Measurements from ENCODE around the gene BRSK1. TPM values are rescaled to one million over a fixed set of nuclear protein-coding genes. Genes with fewer than 3 reads are reported as not detected.

The BRSK1 gene
- 1 to 10 TPM; 6.9 to 9.1 TPM for total RNA-seq

DNA sequence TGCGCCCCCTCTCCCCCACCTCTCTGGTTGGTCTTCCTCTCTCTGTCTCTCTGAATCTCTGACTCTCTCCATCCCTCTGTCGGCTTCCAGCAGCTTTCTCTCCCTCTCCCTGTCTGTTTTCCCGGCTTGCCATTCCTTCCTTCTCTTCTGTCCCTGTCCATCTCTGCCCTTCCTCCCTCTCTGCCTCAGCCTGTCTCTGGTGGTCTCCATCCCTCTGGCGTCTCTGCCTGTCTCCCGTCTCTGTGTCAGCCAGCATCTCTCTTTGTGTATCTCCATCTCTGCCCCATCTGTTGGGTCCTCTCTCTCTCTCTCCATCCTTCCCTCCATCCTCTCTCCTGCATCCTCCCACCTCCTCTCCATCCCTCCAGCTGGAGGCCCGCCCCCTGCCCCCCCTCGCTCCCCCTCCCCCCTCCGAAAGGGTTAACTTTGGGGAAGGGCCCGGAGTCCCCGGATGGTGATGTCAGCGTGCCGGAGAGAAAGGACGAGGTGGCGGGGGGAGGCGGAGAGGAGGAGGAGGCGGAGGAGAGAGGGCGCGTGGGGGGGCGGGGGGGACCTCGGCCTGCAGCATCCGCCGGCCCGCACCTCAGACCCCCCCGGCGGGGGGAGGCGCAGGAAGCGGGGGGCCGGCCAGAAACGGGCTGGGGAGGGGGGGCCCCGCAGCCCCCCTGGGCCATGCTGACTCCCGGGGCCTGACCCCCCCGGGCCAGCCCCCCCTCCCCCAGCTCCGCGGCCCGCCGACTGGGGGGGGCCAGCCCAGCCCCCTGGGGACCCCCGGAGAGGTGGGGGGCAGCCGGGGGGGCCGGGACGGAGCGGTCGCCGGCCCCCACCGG is at the start of gene BRSK1:
Gene BRSK1, plus strand, starts transcription at position 450 of the 830 bp plus-strand sequence. CDS start 446 bp downstream, outside the sequence.
- CTCF ChIA-PET = interaction anchor here (0.8 to 2.4 kb wide), 5 partner anchors 8 to 135 kb away, joined by 3 to 12 read pairs (median 3); partner anchors contain the start of gene PPP6R1
- Mint-ChIP-seq H3K27ac (peak within 1 kb of the TSS; percentile 38), H3K4me1 (peaks cover 34% of the 10 kb centered on the region), H3K27me3 (peaks cover 4% of the 10 kb centered on the region), H3K36me3 (no peaks in the 10 kb centered on the region), H3K4me3 (peak within 1 kb of the TSS; percentile 59), H3K9me3 (ENCODE audit: low read depth) (no peaks in the 10 kb centered on the region)
- DNase-seq (peak; percentile 75), ATAC-seq (no peak)

- no peak overlapping the region for H3K27ac Mint-ChIP-seq
- CTCF ChIA-PET = interaction anchor here (1.0 kb wide), 1 partner anchor 20 kb away, joined by 3 read pairs; no protein-coding TSS in a partner anchor
- no peaks in the 10 kb centered on the region for H3K27me3 Mint-ChIP-seq
- H3K9me3 Mint-ChIP-seq (ENCODE audit: low read depth) = no peaks in the 10 kb centered on the region
- no peak overlapping the region for H3K4me3 Mint-ChIP-seq
- DNase-seq (no peak), ATAC-seq (no peak)
- H3K36me3 Mint-ChIP-seq = peaks cover 54% of the 10 kb centered on the region
- H3K4me1 Mint-ChIP-seq = peaks cover 2% of the 10 kb centered on the region
These were observed 45.8 kb upstream of the BRSK1 start for GRCh38 chr19:55238030-55238429.

- ATAC-seq (no peak), DNase-seq (no peak)
- CTCF ChIA-PET = no interaction called here
- Mint-ChIP-seq H3K4me3 (no peak overlapping the region), H3K4me1 (peaks cover 2% of the 10 kb centered on the region), H3K27me3 (no peaks in the 10 kb centered on the region), H3K9me3 (ENCODE audit: low read depth) (no peaks in the 10 kb centered on the region), H3K27ac (no peak overlapping the region), H3K36me3 (peaks cover 57% of the 10 kb centered on the region)
These were observed 44.8 kb upstream of the BRSK1 start for GRCh38 chr19:55239004-55239403.

GRCh38 chr19:55240713-55241020 is 43.1 kb upstream of the BRSK1 start:
- DNase-seq (no peak), ATAC-seq (no peak)
- Mint-ChIP-seq H3K9me3 (ENCODE audit: low read depth) (no peaks in the 10 kb centered on the region), H3K27me3 (no peaks in the 10 kb centered on the region), H3K27ac (no peak overlapping the region), H3K4me3 (no peak overlapping the region), H3K4me1 (peaks cover 5% of the 10 kb centered on the region), H3K36me3 (peaks cover 51% of the 10 kb centered on the region)
- CTCF ChIA-PET = interaction anchor here (0.9 kb wide), 1 partner anchor 15 kb away, joined by 3 read pairs; no protein-coding TSS in a partner anchor

DNA sequence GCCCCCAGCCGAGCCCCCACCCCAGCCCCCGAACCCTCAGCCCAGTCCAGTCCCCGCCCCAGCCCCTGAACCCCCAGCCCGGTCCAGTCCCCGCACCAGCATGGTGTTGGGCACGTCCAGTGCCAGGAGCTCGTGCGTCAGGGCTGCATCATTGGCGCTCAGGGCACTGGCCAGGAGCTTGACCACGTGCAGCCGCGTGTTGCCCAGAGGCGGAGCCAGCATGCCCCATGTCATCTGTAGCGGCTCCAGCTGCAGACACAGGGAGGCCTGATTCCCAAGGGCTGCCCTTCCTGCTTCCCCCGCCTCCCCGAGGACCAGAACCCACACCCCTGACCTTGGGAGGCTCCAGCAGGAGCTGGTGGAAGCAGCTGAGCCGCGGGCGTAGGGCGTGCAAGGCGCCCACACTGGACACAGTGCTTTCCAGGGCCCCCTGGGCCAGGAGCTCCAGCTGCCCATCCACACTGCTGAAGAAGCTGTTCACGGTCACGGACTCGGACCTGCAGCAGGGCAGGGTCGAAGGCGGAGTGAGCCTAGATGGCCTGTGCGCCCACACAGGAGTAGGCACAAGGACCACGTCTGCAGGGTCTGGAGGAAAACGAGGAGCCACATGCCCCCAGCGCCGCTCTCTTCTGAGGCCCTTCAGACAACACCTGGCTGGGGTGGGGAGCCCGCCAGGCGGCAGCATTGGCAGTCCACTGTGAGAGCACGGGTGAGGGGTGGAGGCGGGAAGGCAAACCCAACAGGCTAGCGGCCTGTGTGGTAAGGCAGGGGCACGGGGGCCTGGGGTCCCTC is 42.5 kb upstream of the BRSK1 start:
- DNase-seq (no peak), ATAC-seq (no peak)
- H3K4me3 Mint-ChIP-seq = no peak overlapping the region
- H3K27ac Mint-ChIP-seq = no peak overlapping the region
- H3K9me3 Mint-ChIP-seq (ENCODE audit: low read depth) = no peaks in the 10 kb centered on the region
- peaks cover 48% of the 10 kb centered on the region for H3K36me3 Mint-ChIP-seq
- CTCF ChIA-PET = interaction anchor here (0.9 kb wide), 1 partner anchor 14 kb away, joined by 3 read pairs; no protein-coding TSS in a partner anchor
- peaks cover 5% of the 10 kb centered on the region for H3K4me1 Mint-ChIP-seq
- H3K27me3 Mint-ChIP-seq = no peaks in the 10 kb centered on the region

DNA sequence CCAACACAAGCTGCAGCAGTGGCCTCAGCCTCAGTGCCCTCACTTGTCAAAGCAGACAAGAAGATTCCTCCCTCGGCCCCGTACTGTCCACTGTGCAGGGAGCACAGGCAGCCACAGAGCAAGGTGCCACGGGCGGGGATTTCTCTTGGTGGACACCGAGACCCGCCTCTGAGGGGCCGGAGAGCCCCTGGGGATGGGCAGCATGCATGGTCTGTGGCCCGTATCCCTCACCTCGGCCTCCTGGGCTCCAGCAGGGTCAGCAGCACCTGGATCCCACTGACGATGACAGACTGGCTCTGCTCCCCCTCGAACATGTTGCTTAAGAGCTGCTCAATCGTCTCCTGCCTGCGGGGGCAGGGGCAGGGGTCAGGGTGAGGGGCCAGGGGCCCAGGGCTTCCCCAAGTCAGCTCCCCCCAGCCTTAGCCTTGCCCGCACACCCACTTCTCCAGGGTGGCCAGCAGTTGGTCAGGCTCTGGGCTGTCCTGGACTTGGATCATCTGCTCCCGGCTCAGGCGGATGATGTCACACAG is 41.8 kb upstream of the BRSK1 start:
- DNase-seq (no peak), ATAC-seq (no peak)
- H3K4me1 Mint-ChIP-seq = peaks cover 5% of the 10 kb centered on the region
- H3K27me3 Mint-ChIP-seq = no peaks in the 10 kb centered on the region
- no peak overlapping the region for H3K27ac Mint-ChIP-seq
- no peaks in the 10 kb centered on the region for H3K9me3 Mint-ChIP-seq (ENCODE audit: low read depth)
- H3K36me3 Mint-ChIP-seq = peaks cover 42% of the 10 kb centered on the region
- CTCF ChIA-PET = no interaction called here
- no peak overlapping the region for H3K4me3 Mint-ChIP-seq

DNA sequence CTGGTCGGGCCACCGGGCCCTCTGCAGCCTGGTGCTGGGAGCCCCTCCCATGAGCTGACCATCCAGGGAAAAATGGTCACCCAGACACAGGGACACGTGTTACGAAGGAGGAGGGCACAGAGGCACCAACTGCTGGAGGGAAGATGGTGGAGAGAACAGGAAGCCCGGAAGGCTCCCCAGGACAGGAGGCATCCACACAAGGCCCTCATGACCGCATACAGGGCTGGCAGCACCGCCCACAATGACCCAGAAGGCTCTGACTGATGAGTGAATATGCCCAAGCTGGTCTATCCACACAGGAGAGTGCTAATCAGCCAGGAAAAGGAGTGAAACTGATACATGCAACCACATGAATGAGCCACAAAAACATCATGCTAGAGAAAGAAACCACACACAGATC is 41.3 kb upstream of the BRSK1 start:
- no peak for ATAC-seq
- CTCF ChIA-PET = no interaction called here
- H3K4me3 Mint-ChIP-seq = no peak overlapping the region
- H3K9me3 Mint-ChIP-seq (ENCODE audit: low read depth) = no peaks in the 10 kb centered on the region
- H3K36me3 Mint-ChIP-seq = peaks cover 37% of the 10 kb centered on the region
- peaks cover 5% of the 10 kb centered on the region for H3K4me1 Mint-ChIP-seq
- no peak for DNase-seq
- H3K27me3 Mint-ChIP-seq = no peaks in the 10 kb centered on the region
- H3K27ac Mint-ChIP-seq = peak overlapping the region; percentile 31

GRCh38 chr19:55244004-55244680 is 39.7 kb upstream of the BRSK1 start:
- DNase-seq = no peak
- no peak for ATAC-seq
- CTCF ChIA-PET = no interaction called here
- peaks cover 12% of the 10 kb centered on the region for H3K4me1 Mint-ChIP-seq
- no peak overlapping the region for H3K27ac Mint-ChIP-seq
- no peak overlapping the region for H3K4me3 Mint-ChIP-seq
- no peaks in the 10 kb centered on the region for H3K9me3 Mint-ChIP-seq (ENCODE audit: low read depth)
- H3K36me3 Mint-ChIP-seq = peaks cover 30% of the 10 kb centered on the region
- H3K27me3 Mint-ChIP-seq = no peaks in the 10 kb centered on the region

DNA sequence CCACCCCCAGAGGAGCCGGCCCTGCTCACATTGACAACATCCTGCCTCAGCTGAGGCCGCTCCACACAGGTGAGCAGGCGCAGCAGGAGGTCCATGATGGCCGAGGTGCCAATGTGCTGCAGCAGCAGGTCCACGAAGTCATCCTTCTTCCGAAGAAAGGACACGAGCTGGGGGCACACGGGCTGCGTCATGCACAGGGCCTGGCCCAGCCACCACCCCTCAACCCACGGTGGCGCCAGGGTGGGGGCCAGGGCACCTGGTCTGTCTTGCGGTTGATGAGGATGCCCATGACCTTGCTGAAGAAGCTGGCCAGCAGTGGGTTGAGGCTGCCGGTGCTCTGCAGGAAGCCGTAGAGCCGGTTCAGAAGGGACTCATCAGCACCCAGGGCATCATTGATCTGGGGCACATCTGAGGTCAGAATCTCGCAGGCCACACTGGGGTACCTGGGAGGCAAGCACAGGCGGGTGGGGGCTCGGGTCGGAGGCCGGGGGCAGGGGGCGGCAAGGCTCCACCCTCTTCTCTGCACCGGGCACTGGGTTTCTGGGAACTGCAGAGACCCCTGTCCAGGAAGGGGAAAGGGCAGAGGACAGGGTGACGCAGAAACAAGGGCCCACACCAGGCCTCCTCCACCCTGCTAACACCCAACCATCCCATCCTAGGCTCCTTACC is 38.4 kb upstream of the BRSK1 start:
- Mint-ChIP-seq H3K27me3 (no peaks in the 10 kb centered on the region), H3K27ac (no peak overlapping the region), H3K4me1 (peaks cover 12% of the 10 kb centered on the region), H3K36me3 (peaks cover 26% of the 10 kb centered on the region), H3K9me3 (ENCODE audit: low read depth) (no peaks in the 10 kb centered on the region), H3K4me3 (no peak overlapping the region)
- ATAC-seq = no peak
- CTCF ChIA-PET = no interaction called here
- no peak for DNase-seq

DNA sequence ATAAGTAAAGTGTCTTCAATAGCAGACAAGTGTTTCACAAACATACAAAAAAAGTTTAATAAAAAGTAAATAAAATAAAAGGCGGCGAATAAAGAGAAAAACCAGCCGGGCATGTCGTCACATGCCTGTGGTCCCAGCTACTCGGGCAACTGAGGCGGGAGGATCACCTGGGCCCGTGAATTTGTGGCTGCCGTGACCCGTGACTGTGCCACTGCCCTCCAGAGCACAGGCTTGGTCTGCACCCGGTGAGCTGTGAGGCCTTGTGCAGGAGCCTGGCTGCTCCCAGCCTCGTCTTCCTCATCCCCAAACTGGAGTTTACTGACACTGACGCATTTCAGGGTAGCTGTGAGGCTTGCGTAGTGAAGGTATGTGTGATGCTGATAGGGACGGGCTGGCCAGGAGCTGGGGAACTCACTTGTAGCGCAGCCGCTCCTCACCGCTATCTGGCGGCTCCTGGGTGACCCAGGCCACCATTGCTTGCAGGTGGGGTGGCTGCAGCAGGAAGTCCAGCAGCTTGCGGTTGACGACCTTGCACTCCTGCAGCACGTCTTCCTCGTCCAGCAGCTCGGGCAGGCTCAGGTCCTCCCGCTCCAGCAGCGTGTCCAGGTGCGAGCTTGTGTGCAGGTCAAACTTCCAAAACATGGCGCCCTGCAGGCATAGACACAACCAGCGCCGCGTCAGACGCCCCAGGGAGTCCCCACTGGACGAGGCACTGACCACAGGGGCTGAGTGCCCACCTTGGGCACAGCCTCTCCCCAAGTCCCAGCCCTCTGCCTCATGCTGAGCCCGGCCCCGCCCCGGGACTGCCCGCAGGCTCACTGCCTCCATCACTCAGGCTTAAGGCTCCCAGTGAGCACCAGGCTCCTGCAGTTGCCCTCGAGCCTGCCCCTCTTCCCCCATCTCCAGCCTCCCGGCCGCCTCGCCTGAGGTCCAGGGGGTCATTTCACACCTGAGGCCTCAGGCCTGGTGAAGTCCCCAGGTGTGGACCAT is 37.0 kb upstream of the BRSK1 start:
- Mint-ChIP-seq H3K4me1 (peaks cover 25% of the 10 kb centered on the region), H3K9me3 (ENCODE audit: low read depth) (no peaks in the 10 kb centered on the region), H3K36me3 (peaks cover 30% of the 10 kb centered on the region), H3K27ac (no peak overlapping the region), H3K27me3 (no peaks in the 10 kb centered on the region), H3K4me3 (no peak overlapping the region)
- CTCF ChIA-PET = no interaction called here
- ATAC-seq (no peak), DNase-seq (no peak)

DNA sequence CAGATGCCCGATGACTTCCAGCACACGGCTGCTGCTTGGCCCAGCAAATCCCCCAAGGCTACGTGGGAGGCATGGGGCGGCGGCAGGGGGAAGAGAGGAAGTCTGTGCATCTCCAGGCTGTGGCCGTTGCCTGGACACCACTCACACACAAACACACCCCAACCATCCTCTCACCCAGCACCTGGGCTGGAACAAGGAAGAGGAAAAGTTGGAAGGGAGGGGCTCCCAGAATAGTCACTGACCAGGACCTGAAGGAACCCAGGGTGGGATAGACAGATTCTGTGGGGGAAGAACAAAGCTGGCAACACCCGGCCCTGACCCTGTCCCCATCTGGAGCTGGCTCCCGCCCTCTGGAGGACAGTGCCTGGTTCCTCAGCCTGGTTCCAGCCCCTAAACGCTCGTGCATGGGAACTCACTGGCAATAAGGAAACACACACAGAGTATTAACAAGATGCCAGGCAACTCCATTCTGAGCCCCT is 36.1 kb upstream of the BRSK1 start:
- Mint-ChIP-seq H3K27ac (no peak overlapping the region), H3K9me3 (ENCODE audit: low read depth) (no peaks in the 10 kb centered on the region), H3K4me3 (no peak overlapping the region), H3K27me3 (no peaks in the 10 kb centered on the region), H3K36me3 (peaks cover 29% of the 10 kb centered on the region), H3K4me1 (peaks cover 33% of the 10 kb centered on the region)
- no peak for DNase-seq
- CTCF ChIA-PET = no interaction called here
- ATAC-seq = no peak

DNA sequence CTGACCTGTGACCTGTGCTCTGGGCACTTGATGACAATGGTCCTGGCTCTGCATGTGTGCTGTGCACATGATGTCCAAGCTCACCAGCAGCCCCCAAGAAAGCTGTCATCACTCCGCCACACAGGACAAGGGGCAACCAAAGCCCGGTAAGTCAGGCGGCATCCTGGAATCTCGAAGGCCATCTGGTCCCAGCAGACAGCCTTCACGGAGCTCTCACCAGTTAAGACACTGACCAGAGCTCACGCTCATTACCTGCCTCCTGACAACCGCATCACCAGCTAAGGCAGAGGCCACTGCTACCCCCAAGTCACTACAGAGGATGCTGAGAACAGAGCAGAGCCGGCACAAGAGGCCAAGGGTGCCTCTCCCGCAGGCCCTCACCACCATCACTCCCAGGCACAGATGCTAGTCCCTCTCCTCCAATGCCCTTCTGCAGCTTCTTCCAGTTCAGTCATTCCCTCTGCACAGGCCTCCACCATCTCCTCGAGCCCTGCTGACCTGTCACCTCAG is 35.6 kb upstream of the BRSK1 start:
- Mint-ChIP-seq H3K36me3 (peaks cover 27% of the 10 kb centered on the region), H3K9me3 (ENCODE audit: low read depth) (no peaks in the 10 kb centered on the region), H3K4me3 (no peak overlapping the region), H3K4me1 (peaks cover 37% of the 10 kb centered on the region), H3K27me3 (no peaks in the 10 kb centered on the region), H3K27ac (no peak overlapping the region)
- ATAC-seq (no peak), DNase-seq (no peak)
- CTCF ChIA-PET = interaction anchor here (0.7 kb wide), 1 partner anchor 87 kb away, joined by 3 read pairs; no protein-coding TSS in a partner anchor

Measured in activated CD8-positive, alpha-beta memory T cell treated with anti-CD3 and anti-CD28 coated beads, Interleukin-2, amount 10 ng/mL, durations not matched to agents 7 days and 5 days (primary cell).